Parietal lobe (tissue), 1 donor: Measurements from ENCODE around the gene AP1S2. TPM values are rescaled to one million over a fixed set of nuclear protein-coding genes. Genes with fewer than 3 reads are reported as not detected.

Experiments
- total RNA-seq: library from RNA; depleted of rRNA; stranded (reverse); fragments of >200 nt; gene quantifications from one replicate; pipeline ENCODE4 v1.2.3, GENCODE V29; 2014

The AP1S2 gene
- 156 TPM for total RNA-seq

GRCh38 chrX:15854712-15855567 is at the start of gene AP1S2:
AP1S2 (minus strand) TSS chrX:15854813; CDS start chrX:15852524, 2,289 bp downstream.

GRCh38 chrX:15789979-15790768 is 64.4 kb downstream of the AP1S2 start, which contains the start of gene ZRSR2:
ZRSR2 (plus strand) TSS chrX:15790484; CDS start chrX:15790496, 12 bp downstream.

Other genes starting within 250 kb of the AP1S2 start
- gene CLTRN, start 190.0 kb downstream of the AP1S2 start, total RNA-seq: not detected
- 14.7 TPM for gene CA5B, start 116.5 kb downstream of the AP1S2 start, total RNA-seq
- gene ZRSR2, start 64.3 kb downstream of the AP1S2 start, total RNA-seq: 9.7 TPM